GDM1 (cell line): Measurements from ENCODE around the gene SUGP1.
"Not testable (repeated sequence)": the region's sequence is repeated elsewhere in the genome, so short reads cannot be mapped to it uniquely, and the experiment has no call there.

Experiments used
- DNase-seq: peaks from one replicate; lab custom pipeline; 2025; lab: John Stamatoyannopoulos, UW

Gene SUGP1

DNA sequence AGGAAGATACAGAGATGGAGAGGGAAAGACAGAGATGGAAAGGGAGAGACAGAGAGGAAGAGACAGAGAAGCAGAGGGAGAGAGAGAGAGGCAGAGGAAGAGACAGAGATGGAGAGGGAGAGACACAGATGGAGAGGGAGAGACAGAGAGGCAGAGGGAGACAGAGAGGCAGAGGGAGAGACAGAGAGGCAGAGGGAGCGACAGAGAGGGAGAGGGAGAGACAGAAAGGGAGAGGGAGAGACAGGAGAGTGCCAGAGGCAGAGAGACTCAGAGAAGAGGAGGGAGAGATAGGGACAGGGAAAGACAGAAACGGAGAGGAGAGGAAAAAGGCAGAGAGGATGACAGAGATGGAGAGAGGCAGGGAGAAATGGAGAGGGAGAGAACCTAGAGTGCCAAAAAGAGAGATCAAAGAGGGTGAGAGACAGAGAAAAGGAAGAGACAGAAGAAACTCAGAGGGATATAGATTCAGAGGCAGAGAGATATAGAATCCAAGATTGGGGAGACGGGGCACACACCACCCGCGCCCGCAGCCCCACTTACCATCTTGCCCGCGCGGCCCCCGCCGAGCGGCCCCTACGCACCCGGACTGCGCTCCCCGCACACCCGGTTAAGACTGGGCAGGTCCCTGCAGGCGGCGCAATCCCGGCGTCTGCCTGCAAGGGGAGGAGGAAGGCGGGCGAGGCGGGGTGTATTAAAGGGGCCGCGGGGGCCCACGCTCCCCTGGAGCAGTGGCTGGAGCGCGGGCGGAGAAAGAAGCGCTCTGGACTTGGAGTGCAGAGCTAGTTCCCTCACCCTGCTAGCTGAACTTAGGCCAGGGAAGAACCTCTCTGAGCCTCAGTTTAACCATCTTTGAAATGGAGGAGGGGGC, 57.9 kb downstream of the SUGP1 start:
- DNase-seq: no peak

GRCh38 chr19:19261350-19262189, 58.7 kb downstream of the SUGP1 start:
- DNase-seq: no peak

DNA sequence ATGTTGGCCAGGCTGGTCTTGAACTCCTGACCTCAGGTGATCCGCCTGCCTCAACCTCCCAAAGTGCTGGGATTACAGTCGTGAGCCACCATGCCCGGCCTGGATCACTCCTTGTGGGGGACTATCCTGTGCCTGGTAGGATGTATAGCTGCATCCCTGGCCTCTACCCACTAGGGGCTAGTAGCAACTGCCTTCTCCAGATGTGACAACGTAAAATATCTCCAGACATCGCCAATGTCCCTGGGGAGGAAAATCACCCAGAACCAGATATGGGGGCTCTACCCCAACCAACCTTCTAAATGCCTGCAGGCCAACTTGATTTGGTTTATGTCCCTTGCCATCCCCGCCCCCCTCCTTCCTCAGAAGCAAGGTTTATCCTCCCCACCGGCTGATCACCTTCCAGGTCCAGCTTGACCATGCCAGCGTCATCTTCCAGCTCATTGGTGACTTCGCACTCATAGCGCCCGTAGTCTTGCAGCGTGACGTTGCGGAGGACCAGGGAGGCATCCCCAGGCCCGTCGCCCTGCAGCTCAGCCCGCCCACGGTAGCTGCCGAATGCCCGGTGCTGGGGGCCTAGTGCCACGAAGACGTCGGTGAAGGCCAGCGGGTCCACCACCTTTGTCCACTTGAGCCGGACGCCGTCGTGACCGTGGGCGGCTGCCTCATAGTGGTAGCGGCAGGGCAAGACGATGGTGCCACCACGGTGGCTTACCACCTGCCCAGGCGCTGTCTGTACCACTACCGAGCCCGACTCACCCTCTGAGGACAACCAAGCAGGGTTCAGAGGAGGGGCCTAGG, 59.7 kb downstream of the SUGP1 start:
- no peak for DNase-seq

DNA sequence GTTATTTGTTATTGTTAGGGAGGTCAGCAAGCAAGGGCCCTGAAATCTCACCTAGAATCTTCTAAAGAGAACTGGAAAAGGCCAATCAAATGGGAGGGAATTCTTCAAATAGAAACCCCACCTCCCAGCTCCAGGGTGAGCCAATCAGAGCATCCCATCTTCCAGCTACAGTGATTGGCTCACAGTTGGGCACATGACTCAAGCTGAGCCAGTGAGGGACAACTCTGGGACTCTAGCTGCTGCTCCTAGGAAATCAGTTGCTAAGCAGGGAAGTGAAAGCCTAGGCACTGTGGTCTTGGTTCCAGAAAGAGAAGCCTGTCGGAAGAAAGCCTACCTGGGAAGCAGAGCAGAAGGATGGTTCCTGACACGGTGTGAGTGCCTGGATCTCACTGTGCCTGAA, 60.6 kb downstream of the SUGP1 start:
- DNase-seq: no peak

DNA sequence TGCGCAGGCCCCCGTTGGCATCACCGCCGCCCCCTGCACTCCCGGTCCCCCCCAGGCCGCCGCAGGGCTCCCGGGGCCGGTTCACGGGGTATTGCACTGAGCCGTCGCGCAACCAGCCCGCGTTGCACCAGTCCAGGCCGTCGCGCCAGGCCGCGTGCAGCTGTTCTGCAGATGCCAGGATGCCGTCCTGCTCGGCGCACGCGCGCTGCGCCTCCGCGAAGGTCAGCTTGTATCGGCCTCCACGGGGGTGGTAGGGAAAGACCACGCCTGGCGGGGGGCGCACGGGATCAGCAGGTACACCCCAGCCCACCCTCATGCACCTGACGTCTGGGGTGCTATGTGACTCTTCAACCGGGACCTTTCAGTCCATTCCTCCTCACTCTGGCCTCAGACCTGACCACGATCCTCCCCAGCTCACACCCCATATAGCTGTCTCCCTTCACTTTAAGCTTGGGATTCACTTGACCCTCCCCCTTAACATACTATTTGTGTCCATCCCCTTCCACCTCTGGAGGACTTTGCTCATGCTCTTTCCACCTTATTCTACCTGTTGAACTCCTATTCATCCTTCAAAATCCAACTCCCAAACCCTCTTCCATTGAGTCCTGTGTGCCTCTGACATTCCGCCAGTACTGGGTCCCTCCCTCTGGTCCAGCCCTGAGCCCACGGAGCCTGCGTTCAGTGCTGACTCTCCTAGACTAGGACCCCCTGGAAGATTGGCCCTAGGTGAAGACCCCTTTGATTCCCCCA, 61.5 kb downstream of the SUGP1 start:
- no peak for DNase-seq

GRCh38 chr19:19257836-19258588, 62.3 kb downstream of the SUGP1 start:
- DNase-seq: no peak

DNA sequence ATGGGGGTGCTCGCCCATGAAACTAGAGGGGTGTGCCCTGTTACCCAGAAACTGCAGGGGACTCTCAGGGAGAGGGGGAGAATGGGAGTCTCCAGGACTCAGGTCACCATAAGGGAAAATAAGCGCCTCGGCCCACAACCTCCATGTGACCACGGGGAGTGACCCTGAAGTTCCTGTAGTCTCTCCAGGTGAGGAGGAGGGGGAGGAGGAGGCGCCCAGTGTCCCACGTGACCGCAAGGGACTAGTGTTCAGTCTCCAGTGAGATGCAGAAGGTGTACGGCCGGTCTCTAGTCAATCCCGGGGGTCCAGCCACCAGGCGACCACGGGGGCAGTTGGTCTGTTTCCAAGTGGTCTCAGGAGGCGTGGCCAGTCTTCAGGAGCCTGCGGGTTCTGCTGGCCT, 63.2 kb downstream of the SUGP1 start:
- DNase-seq: no peak

- DNase-seq: no peak
Measured at GRCh38 chr19:19256072-19256969, 64.0 kb downstream of the SUGP1 start.

GRCh38 chr19:19253409-19253808, 66.9 kb downstream of the SUGP1 start:
- not testable (repeated sequence) for DNase-seq

DNA sequence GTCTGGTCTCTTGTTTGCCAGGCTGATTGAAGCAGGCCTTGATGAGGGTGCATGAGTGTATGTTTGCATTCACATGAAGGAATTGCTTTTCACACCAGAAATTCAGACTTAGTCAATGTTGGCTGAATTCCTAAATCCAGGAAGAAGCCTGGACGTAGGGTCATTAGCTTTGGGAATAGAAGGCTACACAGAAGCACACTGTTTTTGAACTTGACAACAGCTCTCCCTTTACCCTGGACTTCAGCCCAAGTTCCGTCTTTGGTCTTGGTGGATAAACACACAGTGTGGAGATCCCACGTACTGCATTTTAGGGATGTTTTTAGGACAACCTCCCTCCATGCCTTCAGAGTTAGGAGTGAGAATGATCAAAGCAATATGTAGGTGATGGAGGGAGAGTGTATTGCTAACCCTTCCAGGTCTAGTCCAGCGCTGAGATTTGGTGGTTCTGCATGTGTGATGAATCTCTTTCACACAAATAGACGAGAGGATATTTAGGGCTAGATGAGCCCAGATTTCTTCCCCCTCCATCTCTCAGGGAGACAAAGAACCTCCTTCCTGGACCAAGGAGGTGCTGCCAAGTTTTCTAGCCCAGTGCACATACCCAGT, 70.0 kb downstream of the SUGP1 start:
- no peak for DNase-seq

- no peak for DNase-seq
Measured at GRCh38 chr19:19240476-19240875, 79.8 kb downstream of the SUGP1 start.

DNA sequence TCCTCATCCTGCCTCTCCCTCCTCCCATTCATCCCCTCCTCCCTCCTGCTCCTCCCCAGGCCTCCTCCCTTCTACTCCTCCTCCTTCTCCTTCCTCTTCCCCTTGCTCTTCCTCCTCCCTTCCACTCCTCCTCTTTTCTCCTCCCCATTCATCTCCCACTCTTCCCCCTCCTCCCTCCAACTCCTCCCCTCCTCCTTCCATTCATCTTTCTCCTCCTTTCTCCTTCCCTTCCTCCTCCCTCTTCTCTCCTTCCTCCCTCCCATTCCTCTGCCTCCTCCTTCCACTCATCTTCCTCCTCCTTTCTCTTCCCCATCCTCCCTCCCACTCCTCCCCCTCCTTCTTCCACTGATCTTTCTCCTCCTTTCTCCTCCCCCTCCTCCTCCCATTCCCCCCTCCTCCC, 80.6 kb downstream of the SUGP1 start:
- no peak for DNase-seq

- no peak for DNase-seq
Measured at GRCh38 chr19:19238126-19238894, 82.0 kb downstream of the SUGP1 start.

GRCh38 chr19:19236173-19236572, 84.1 kb downstream of the SUGP1 start:
- no peak for DNase-seq

DNA sequence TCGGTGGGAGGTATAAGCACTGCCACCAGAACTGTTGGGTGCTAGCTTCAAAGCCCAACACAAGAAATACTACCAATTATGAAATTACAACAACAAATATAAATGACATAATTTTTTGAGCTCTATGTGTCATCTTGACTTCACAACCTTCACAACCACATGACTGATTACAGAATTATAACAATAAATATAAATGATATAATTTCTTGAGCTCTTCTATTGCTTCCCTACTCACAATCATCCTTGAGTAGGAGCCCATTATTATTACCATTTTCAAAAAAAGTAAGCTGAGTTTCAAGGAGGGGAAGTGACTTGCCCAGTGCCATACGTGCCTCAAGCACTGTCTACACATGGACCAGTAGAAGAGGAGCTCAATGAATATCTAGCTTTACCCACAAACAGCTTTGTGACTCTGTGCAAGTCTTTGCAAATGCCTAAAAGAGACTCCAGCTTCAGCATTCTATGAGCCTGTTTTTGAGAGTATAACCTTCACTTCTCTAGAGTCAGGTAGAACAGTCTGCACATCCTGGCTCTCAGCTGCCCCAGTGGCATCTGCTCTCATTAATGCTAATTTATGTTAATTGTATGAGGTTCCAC, 86.0 kb downstream of the SUGP1 start:
- no peak for DNase-seq

- no peak for DNase-seq
Measured at GRCh38 chr19:19232261-19232721, 88.0 kb downstream of the SUGP1 start.

GRCh38 chr19:19230999-19231398, 89.3 kb downstream of the SUGP1 start:
- no peak for DNase-seq

GRCh38 chr19:19229701-19230100, 90.6 kb downstream of the SUGP1 start:
- no peak for DNase-seq
